Adrenal gland (tissue), 12 donors: Measurements from ENCODE around the gene PLIN3. TPM values are rescaled to one million over a fixed set of nuclear protein-coding genes. Genes with fewer than 3 reads are reported as not detected.

ENCODE experiments used
- DNase-seq, 7 donors: peaks; one replicate each; pipeline ENCODE4 v3.0.0-alpha.2; 2019 to 2020
- H3K27ac ChIP-seq, 5 donors: fragments of 200-600 bp; sonication (generic) in 4 of 5; 1 replicate in 3 of 5; 2 replicates in 2 of 5; pipeline versions ENCODE4 v1.5.1 to v1.8.0; 2016 to 2020; ENCODE audit warnings: mild to moderate bottlenecking in 1 of 5
- H3K27me3 ChIP-seq: fragments of 200-600 bp; 2 replicates; pipeline ENCODE4 v1.8.0; 2021
- H3K36me3 ChIP-seq, 2 donors: fragments of 200-600 bp; replicated peaks in 1 of 2; 1 replicate in 1 of 2; 2 replicates in 1 of 2; pipeline versions ENCODE4 v1.5.1 to v1.8.0; 2018 to 2022
- H3K4me1 ChIP-seq, 2 donors: fragments of 200-600 bp; replicated peaks in 1 of 2; 1 replicate in 1 of 2; 2 replicates in 1 of 2; pipeline versions ENCODE4 v1.5.1 to v1.8.0; 2018 to 2021
- H3K4me3 ChIP-seq, 4 donors: fragments of 200-600 bp; sonication (generic) in 3 of 4; one replicate each; pipeline ENCODE4 v1.5.1; 2016 to 2018
- H3K9me3 ChIP-seq, 3 donors: fragments of 200-600 bp; sonication (generic) in 1 of 3; replicated peaks in 1 of 3; 1 replicate in 2 of 3; 2 replicates in 1 of 3; pipeline versions ENCODE4 v1.5.1 to v1.8.0; 2016 to 2021
- CTCF ChIP-seq, 6 experiments: fragments of 450-650 bp in 4 of 6; fragments of 200-600 bp in 2 of 6; sonication (generic) in 1 of 6; IDR thresholded peaks; 1 replicate in 5 of 6; 2 replicates in 1 of 6; pipeline versions ENCODE4 v1.5.1 to v1.8.0; 2016 to 2021; ENCODE audit warnings: antibody characterized with exemption in 6 of 6, mild to moderate bottlenecking in 2 of 6, moderate library complexity in 1 of 6
- POLR2A ChIP-seq, 2 donors: fragments of 450-650 bp; IDR thresholded peaks; one replicate each; pipeline ENCODE4 v1.6.1; 2017; ENCODE audit warnings: antibody characterized with exemption in 2 of 2, mild to moderate bottlenecking in 2 of 2, moderate library complexity in 1 of 2
- WGBS, 4 donors: extraction: QIAGEN DNeasy Blood & Tissue Kit in 2 of 4; methylation state at CpG; one replicate each; pipeline versions ENCODE4 v1.1.5 to v1.1.7; 2013 to 2017; 5-methylcytosine and 5-hydroxymethylcytosine counted together
- intact Hi-C, 2 donors: fragments of 100-400 bp; cut with DNase I; formaldehyde crosslinking; loops; one replicate each; pipeline versions ENCODE4 v1.14.1 to v1.15.0; 2022 to 2023
- polyA plus RNA-seq, 3 donors: library from polyadenylated mRNA; stranded (reverse); fragments of 200-250 nt in 2 of 3; fragments of 350-450 nt in 1 of 3; fragmentation: Illumina TruSeq in 1 of 3; extraction: RNeasy Lipid Tissue Mini Kit (QIAGEN cat#74804) in 1 of 3; gene quantifications; one replicate each; pipeline ENCODE4 v1.2.3, GENCODE V29; 2013 to 2014
- total RNA-seq, 9 donors: library from RNA; depleted of rRNA in 4 of 9; stranded (reverse); fragments of >200 nt in 4 of 9; fragments of 120-200 nt in 1 of 9; fragmentation: NEBNext Ultra II Directional in 1 of 9; extraction: Animal tissue kit (Norgen Biotek cat#: 25700) in 1 of 9; gene quantifications; one replicate each; pipeline versions ENCODE4 v1.1.0 to v1.2.4, GENCODE V29; 2013 to 2023
- donor health status: healthy with polysubstance abuse.
- donor health status: Bipolar disorder and iron deficiency.
- donor health status: DM: yes; HTN: yes; CAD: no.
- donor health status: DM: no; HTN: no; CAD: no.
- donor health status: DM: no; HTN: no; CAD: no.
- donor health status: DM: yes; HTN: yes; CAD: no.

PLIN3 gene
- total and polyA plus RNA-seq, 12 donors: 21.3 to 181 (median 103) TPM

- peaks cover 12 to 23% of the 10 kb centered on the region in 2 donors for H3K4me1 ChIP-seq
These were observed 41.3 kb upstream of the PLIN3 start for GRCh38 chr19:4908781-4909155.

DNA sequence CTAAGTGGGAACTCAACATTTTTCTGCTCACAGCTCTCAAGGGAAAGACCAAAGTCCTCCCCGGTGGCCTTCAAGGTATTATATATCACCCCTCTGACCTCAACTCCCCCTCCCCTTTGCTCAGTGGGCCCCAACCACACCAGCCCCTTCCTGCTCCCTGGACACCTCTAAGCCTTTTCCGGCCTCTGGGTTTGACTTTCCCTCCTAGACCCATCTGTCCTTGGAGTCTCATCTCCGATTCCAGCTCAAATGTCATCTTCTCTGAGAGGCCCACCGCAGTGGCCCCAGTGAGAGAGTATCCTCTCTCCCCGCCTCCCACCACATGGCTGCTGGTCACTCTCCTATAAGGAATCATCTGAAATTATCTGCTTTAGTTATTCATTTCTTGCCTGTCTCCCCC lies 40.9 kb upstream of the PLIN3 start:
- Histone ChIP-seq H3K36me3 (no peaks in the 10 kb centered on the region), H3K27me3 (peaks cover 10% of the 10 kb centered on the region), H3K9me3 (no peaks in the 10 kb centered on the region), H3K4me3 (no peak overlapping the region), H3K4me1 (peaks cover 12 to 23% of the 10 kb centered on the region in 2 donors), H3K27ac (no peak overlapping the region)
- 58 to 77% (median 69%) methylated on average over 5 of the region's 5 CpGs for WGBS, 4 donors
- no peak for DNase-seq
- intact Hi-C loops: no loop called here
- TF ChIP-seq POLR2A (IDR thresholded peaks at IDR 0.05) (no peak), CTCF (IDR thresholded peaks at IDR 0.05) (no peak)

More at GRCh38 chr19:4908781-4909155, 41.3 kb upstream of the PLIN3 start:
- Histone ChIP-seq H3K36me3 (no peaks in the 10 kb centered on the region), H3K4me3 (no peak overlapping the region), H3K27ac (no peak overlapping the region), H3K9me3 (no peaks in the 10 kb centered on the region), H3K27me3 (peaks cover 10% of the 10 kb centered on the region)
- intact Hi-C loops: no loop called here
- no peak for DNase-seq
- 70 to 82% (median 77%) methylated on average over 6 to 15 of the region's 15 CpGs for WGBS, 4 donors
- TF ChIP-seq CTCF (IDR thresholded peaks at IDR 0.05) (no peak), POLR2A (IDR thresholded peaks at IDR 0.05) (no peak)

DNA sequence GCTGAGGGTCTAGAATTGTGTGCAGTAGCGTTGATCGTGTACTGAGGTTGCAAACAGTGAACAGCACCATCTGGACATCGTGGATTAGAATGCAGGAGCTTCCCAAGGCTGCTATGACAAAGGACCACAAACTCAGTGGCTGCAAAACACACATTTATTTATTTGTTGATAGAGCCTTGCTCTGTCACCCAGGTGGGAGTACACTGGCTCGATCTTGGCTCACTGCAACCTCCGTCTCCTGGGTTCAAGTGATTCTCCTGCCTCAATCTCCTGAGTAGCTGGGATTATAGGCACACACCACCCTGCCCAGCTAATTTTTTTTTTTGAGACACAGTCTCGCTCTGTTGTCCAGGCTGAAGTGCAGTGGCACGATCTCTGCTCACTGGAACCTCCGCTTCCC lies 39.5 kb upstream of the PLIN3 start:
- Histone ChIP-seq H3K27ac (no peak overlapping the region), H3K4me1 (peaks cover 12 to 19% of the 10 kb centered on the region in 2 donors), H3K9me3 (no peaks in the 10 kb centered on the region), H3K36me3 (no peaks in the 10 kb centered on the region), H3K4me3 (no peak overlapping the region), H3K27me3 (peaks cover 10% of the 10 kb centered on the region)
- intact Hi-C loops: no loop called here
- no peak for TF ChIP-seq POLR2A (IDR thresholded peaks at IDR 0.05)
- TF ChIP-seq CTCF (IDR thresholded peaks at IDR 0.05): no peak
- no peak for DNase-seq
- 83 to 89% (median 87%) methylated on average over 8 of the region's 8 CpGs for WGBS, 4 donors

- no peak overlapping the region for H3K27ac ChIP-seq
- peaks cover 10% of the 10 kb centered on the region for H3K27me3 ChIP-seq
- no peaks in the 10 kb centered on the region for H3K9me3 ChIP-seq
- TF ChIP-seq POLR2A (IDR thresholded peaks at IDR 0.05) (no peak), CTCF (IDR thresholded peaks at IDR 0.05) (no peak)
- H3K4me3 ChIP-seq: no peak overlapping the region
- DNase-seq: no peak
- 67 to 91% (median 73%) methylated on average over 3 of the region's 3 CpGs for WGBS, 4 donors
- peaks cover 4 to 5% of the 10 kb centered on the region in 2 donors for H3K4me1 ChIP-seq
- no peaks in the 10 kb centered on the region for H3K36me3 ChIP-seq
- intact Hi-C loops: no loop called here
These were observed 37.0 kb upstream of the PLIN3 start for GRCh38 chr19:4904481-4904880.
